Right renal pelvis (tissue), 4 donors: Measurements from ENCODE around the gene PPP6R2. TPM values are rescaled to one million over a fixed set of nuclear protein-coding genes. Genes with fewer than 3 reads are reported as not detected.
A peak's percentile ranks its signal among the peaks of the same experiment; 100 is the strongest.

ENCODE experiments used
- DNase-seq, 4 donors: peaks; one replicate each; pipeline ENCODE4 v3.0.0-alpha.2; 2013; ENCODE audit warnings: low read depth in 4 of 4, low spot score in 3 of 4, missing footprints in 1 of 4
- polyA plus RNA-seq, 4 donors: library from polyadenylated mRNA; unstranded; fragments of 120-200 nt; gene quantifications; one replicate each; pipeline ENCODE4 v1.2.1, GENCODE V29; 2013; ENCODE audit not compliant: insufficient read length in 4 of 4

The PPP6R2 gene
- polyA plus RNA-seq, 4 donors, result 35.9 to 46.0 (median 40.3) TPM

DNA sequence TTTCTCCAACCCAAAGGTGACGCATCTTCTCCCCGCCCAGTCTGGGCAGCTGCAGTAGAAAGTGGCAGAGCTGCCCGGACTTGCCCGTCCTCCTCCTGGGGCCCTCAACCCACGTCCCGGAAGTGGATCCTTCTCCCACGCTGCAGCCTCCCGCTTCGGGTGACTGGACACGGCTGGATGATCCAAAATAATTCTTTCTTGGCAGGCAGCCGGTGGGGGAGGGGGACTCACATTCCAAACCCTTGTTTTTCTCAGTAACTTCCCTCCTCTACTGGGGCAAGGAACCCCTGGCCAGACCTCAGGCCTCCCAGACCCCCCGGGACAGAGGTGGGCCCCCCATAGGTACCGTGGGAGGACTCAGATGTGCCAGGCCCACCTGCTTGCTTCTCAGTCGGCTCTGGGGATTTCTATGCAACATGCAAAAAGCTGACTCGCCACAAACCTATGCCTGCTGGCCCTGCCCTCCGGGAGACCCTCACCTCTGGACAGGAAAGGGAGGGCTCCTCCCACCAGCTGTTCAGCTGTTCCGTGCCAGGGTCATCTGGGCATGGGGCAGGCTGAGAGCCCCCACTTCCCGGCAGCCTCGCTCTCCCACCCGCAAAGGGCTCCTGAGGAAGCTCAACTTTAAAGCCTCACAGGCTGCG lies 37.1 kb upstream of the PPP6R2 start:
- peak; percentile 80 to 91 (median 86) for DNase-seq

GRCh38 chr22:50306753-50307749 lies 36.1 kb upstream of the PPP6R2 start, which contains the start of gene PLXNB2:
Gene PLXNB2, minus strand, starts transcription at chr22:50307646. Its CDS starts 17,062 bp downstream, at chr22:50290584.
- peak in 3 of 4 donors; percentile 79 to 83 (median 82) for DNase-seq

GRCh38 chr22:50307890-50308596 lies 35.1 kb upstream of the PPP6R2 start:
- DNase-seq, result no peak

GRCh38 chr22:50308597-50308935 lies 34.6 kb upstream of the PPP6R2 start:
- no peak for DNase-seq

GRCh38 chr22:50308986-50309600 lies 34.0 kb upstream of the PPP6R2 start:
- DNase-seq, result no peak

DNA sequence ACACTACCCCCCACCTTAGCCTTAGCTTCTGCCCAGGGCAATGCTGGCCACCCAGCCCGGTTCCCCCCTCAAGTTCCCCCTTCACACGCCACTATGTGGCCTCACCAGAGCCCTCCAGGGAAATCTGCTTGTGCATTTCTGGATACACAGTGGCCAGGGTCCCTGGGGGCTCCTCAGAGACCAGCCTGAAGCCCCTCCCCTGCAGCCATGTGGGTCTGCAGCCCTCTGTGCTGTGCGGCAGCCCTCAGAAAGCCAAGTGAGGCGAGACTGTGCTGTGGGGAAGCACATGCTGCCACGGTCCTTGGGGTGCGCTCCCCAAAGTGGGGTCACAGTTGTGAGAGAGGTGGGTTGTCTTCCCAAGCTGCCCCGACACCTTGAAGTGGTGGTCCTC lies 33.5 kb upstream of the PPP6R2 start:
- DNase-seq, result no peak

DNA sequence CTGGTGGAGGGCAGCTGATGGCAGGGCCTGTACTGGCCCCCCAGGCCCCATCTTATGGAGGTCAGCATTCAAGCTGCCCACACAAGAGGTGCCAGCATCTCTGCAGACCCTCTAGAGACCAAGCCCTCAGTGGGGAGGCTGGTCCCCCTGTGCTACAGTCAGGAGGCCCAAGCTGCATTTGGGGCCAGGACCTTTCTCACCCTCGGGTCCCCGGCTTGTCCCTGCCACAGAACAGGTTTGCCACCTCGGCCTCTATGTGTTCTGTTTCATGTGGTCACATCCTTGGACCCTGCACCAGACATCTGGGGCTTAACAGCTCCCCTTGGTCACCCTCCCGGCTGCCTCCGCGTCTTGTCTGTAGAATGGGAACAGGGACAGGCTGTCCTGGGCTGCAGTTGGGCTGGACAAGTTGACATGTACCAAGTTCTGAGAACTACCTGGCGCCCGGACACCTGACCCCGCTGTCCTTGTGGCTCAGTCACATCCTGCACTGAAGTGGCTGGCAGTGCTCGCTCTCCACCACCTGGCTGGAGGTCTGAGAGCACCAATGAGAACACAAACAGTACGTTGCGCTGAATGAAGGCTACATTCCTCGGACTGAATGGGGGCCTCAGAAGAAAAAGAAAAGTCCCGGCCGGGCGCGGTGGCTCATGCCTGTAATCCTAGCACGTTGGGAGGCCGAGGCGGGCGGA lies 33.0 kb upstream of the PPP6R2 start:
- no peak for DNase-seq

GRCh38 chr22:50310949-50311444 lies 32.1 kb upstream of the PPP6R2 start:
- no peak for DNase-seq

GRCh38 chr22:50311606-50312351 lies 31.3 kb upstream of the PPP6R2 start:
- no peak for DNase-seq

GRCh38 chr22:50312371-50312770 lies 30.8 kb upstream of the PPP6R2 start:
- no peak for DNase-seq

- DNase-seq, result no peak
Measured at GRCh38 chr22:50313021-50313420, 30.1 kb upstream of the PPP6R2 start.

DNA sequence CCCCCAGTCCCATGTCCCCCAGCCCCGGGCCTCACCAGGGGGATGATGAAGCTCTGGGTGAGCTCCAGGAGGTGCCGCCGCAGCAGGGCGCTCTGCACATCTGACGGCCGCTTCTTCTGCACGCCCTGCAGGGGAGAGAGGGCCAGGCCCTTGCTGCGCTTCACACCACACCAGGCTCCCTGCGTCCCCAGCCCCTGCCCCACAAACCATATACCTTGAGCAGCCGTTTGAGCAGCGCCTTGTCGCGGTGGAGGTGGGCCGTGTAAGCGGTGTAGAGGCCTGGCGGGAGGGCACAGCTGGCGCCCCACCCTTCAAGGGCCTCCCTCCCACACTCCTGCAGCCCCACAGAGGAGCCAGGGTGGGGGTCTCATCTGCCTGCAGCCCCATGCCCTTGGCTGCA lies 29.5 kb upstream of the PPP6R2 start:
- no peak for DNase-seq

- DNase-seq, result no peak
Measured at GRCh38 chr22:50314081-50314454, 29.1 kb upstream of the PPP6R2 start.

- DNase-seq, result no peak
Measured at GRCh38 chr22:50314455-50315288, 28.5 kb upstream of the PPP6R2 start.

- DNase-seq, result no peak
Measured at GRCh38 chr22:50315289-50316113, 27.6 kb upstream of the PPP6R2 start.

DNA sequence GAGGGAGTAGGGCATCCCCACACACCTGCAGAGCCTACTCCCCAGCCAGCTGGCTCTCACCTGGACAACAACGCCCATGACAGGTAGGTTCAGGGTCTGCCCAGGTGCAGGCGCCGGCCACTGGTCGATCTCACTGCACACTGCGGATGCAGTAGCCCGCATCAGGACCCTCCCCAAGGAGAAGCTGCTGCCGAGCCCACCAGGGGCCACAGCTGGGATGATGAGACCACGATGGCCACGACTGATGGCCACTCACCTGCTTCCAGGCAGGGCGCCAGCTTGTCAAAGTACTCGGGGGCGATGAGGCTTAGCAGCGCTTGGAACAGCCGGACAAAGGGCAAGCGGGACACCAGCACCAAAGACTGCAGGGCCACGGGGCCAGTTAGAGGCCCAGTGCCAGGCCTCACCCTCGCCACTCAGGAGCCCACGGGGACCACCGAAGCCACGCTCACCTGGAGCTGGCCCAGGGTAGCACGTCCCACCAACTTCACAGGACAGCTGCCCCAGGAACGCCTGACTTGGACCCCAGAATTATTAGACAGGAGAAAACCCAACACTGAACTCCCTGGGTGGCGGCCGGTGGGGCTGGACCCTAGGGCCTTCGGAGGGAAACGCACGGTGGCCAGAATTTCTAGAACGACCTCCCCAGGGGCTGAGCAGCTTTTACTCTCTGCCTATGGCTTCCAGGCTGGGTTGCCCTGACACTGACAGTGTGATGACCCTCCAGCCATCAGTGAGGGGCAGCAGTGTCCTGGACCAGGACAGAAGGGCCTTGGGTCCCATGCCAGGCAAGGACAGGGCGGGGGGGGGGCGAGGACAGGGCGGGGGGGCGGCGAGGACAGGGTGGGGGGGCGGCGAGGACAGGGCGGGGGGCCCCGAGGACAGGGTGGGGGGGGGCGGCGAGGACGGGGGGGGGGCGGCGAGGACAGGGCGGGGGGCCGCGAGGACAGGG lies 26.7 kb upstream of the PPP6R2 start:
- no peak for DNase-seq
